Measurements from ENCODE around the gene PDE3B. TPM values are rescaled to one million over a fixed set of nuclear protein-coding genes. Genes with fewer than 3 reads are reported as not detected.

PDE3B gene
- total and polyA plus RNA-seq, 9 of the 15 experiments (the other 6 are each of a cell fraction or from before 2014, with no cell fraction given), result 2.3 to 22.5 (median 12.2) TPM

GRCh38 chr11:14677146-14677545, 33.5 kb downstream of the PDE3B start:
- no peaks in the 10 kb centered on the region for H3K9me3 ChIP-seq (replicated peaks; ENCODE audit: control insufficient read depth, insufficient read depth, low read depth, low read length)
- in situ Hi-C loops (cut with MboI), result no loop called here
- CTCF ChIA-PET (ENCODE audit: low intra/inter-chr PET ratio), result no interaction called here
- peaks cover 47% of the 10 kb centered on the region for H3K79me2 ChIP-seq (ENCODE audit: control insufficient read depth, insufficient read depth, low read length)
- no peak overlapping the region for H3K27ac ChIP-seq (ENCODE audit: extremely low read depth, low read depth, low read length)
- peaks cover 9% of the 10 kb centered on the region; the same call in 1 of the 3 replicates for H3K36me3 ChIP-seq (ENCODE audit: control insufficient read depth, insufficient read depth, low read length)
- 61% methylated on average over 2 of the region's 2 CpGs for WGBS (ENCODE audit: insufficient coverage, low coverage, missing lambda C conversion rate)
- BruUV-seq (replicated peaks), result no TSS peak
- intact Hi-C loops (cut with micrococcal nuclease), result no loop called here
- no peak for FAIRE-seq
- POLR2A ChIA-PET, result no interaction called here
- H3K27me3 ChIP-seq (ENCODE audit: control insufficient read depth in 2 of 2, insufficient read depth in 2 of 2, low read length in 2 of 2), result no peaks in the 10 kb centered on the region
- H3K4me1 ChIP-seq (replicated peaks in 1 of 2; ENCODE audit: control insufficient read depth in 2 of 2, insufficient read depth in 2 of 2, low read length in 2 of 2), result peaks cover 0 to 5% of the 10 kb centered on the region in 2 experiments; a peak in 3 of 5 replicates
- H3K9me1 ChIP-seq (ENCODE audit: control insufficient read depth, insufficient read depth, low read length), result no peaks in the 10 kb centered on the region
- no peak for ATAC-seq
- no peak overlapping the region for H3K9ac ChIP-seq (ENCODE audit: insufficient read depth in 1 of 2, low read depth in 2 of 2, low read length in 2 of 2)
- DNase-seq (ENCODE audit: extremely low read depth in 1 of 4, low spot score in 3 of 4), result no peak
- H3K4me2 ChIP-seq (ENCODE audit: insufficient read depth, low read length), result no peak overlapping the region
- no peaks in the 10 kb centered on the region for H4K20me1 ChIP-seq (replicated peaks; ENCODE audit: control insufficient read depth, insufficient read depth, low read length)
- H2AFZ ChIP-seq (ENCODE audit: low read depth, low read length), result no peak overlapping the region
- H3K4me3 ChIP-seq, result no peak overlapping the region
- TF ChIP-seq SREBF2 (CRISPR knock-in tag; IDR thresholded peaks at IDR 0.05) (no peak), ARID4B (CRISPR knock-in tag; IDR thresholded peaks at IDR 0.05) (no peak), ETV6 (IDR thresholded peaks at IDR 0.05; ENCODE audit: borderline replicate concordance in 1 of 2, low read depth in 2 of 2, low read length in 1 of 2) (no peak), ETV6 (CRISPR knock-in tag; IDR thresholded peaks at IDR 0.05; ENCODE audit: borderline replicate concordance) (no peak), GABPB1 (CRISPR knock-in tag; IDR thresholded peaks at IDR 0.05) (no peak), EP300 (IDR thresholded peaks at IDR 0.05; ENCODE audit: low read length) (no peak), IRF2 (CRISPR knock-in tag; IDR thresholded peaks at IDR 0.05) (no peak), ASH1L (IDR thresholded peaks at IDR 0.05; ENCODE audit: borderline replicate concordance, low read depth, partially characterized antibody) (no peak), ZNF318 (IDR thresholded peaks at IDR 0.05; ENCODE audit: borderline replicate concordance in 1 of 2, low read depth in 1 of 2) (no peak), POLR3A (IDR thresholded peaks at IDR 0.05; ENCODE audit: borderline replicate concordance, extremely low read depth, insufficient read depth, insufficient read length) (no peak)

All from K562 (cell line).